Measurements from ENCODE around the gene RAF1.

DNA sequence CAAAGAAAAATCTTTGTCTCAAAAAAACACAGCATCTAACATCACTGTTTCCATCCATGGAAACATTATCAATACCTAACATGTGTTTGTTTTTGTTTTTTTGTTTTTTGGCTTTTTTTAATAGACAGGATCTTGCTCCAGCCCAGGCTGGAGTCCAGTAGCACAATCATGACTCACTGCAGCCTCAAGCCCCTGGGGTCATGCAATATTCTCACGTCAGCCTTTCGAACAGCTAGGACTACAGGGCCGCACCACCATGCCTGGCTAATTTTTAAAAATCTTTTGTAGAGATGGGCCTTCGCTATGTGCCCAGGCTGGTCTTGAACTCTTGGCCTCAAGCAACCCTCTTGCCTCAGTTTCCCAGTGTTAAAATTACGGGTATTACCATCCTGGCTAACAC lies 52.8 kb downstream of the RAF1 start:
- TF ChIP-seq, protein P1, sequence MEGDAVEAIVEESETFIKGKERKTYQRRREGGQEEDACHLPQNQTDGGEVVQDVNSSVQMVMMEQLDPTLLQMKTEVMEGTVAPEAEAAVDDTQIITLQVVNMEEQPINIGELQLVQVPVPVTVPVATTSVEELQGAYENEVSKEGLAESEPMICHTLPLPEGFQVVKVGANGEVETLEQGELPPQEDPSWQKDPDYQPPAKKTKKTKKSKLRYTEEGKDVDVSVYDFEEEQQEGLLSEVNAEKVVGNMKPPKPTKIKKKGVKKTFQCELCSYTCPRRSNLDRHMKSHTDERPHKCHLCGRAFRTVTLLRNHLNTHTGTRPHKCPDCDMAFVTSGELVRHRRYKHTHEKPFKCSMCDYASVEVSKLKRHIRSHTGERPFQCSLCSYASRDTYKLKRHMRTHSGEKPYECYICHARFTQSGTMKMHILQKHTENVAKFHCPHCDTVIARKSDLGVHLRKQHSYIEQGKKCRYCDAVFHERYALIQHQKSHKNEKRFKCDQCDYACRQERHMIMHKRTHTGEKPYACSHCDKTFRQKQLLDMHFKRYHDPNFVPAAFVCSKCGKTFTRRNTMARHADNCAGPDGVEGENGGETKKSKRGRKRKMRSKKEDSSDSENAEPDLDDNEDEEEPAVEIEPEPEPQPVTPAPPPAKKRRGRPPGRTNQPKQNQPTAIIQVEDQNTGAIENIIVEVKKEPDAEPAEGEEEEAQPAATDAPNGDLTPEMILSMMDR (IDR thresholded peaks at IDR 0.05) = no peak
- no peak for TF ChIP-seq POLR2A (IDR thresholded peaks at IDR 0.05; ENCODE audit: low read length)

All from A549 (cell line).